Measurements from ENCODE around the gene ADAMTSL2. TPM values are rescaled to one million over a fixed set of nuclear protein-coding genes. Genes with fewer than 3 reads are reported as not detected.
A peak's percentile ranks its signal among the peaks of the same experiment; 100 is the strongest.

ADAMTSL2 gene
- total and polyA plus RNA-seq, 4 donors: 1.8 to 18.2 (median 7.7) TPM

DNA sequence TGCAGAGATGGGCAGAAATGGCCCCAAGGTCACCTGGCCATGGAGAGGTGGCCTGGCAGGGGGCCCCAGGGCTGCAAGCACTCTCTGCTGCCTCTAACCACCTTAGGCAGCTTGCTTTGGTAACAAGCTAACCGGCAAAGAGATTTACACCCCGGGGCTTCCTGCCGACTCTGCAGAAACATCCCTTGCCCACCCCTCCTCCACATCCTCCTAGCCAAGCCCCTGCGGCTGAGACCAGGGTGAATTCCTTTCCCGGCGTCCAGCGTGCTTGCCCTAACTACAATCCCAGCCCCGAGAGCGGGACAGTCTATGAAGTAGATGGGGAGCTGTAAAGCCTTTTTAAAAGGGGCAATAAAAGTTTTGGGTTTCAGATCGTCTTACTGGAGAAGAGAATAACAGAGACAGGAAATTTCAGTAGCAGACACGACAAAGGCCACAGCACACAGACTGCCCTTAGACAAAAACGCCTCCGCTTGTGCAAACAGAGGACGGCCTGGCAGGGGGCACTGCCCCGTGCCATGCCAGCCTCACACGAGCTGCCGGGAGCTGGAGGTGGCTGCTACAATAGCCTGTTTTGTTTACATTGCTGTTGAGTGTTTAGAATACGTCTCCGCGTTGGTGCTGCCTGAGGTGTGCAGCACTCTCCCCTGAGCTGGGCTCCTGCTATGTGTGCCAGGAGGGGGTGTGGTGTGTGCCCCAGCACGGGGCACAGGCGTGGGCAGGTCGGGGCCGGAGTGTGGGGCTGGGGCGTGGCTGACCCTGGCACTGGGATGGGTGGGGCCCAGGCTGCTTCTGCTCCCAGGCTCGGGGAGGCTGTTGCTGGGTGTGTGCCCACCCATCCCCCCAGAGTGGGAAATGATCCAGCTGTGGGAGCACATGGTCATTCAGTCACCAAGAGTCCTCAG lies 25.1 kb upstream of the ADAMTSL2 start:
- DNase-seq (ENCODE audit: low spot score): no peak
- Histone ChIP-seq H3K27ac (ENCODE audit: low read depth in 1 of 2, low read length in 2 of 2) (peak overlapping the region; percentile 87 to 89), H3K9me3 (ENCODE audit: control insufficient read depth in 4 of 4, low read length in 3 of 4) (no peaks in the 10 kb centered on the region), H3K9ac (ENCODE audit: low read depth in 1 of 2, low read length in 2 of 2) (peak overlapping the region in 1 of 2 donors; percentile 81), H3K36me3 (ENCODE audit: control insufficient read depth in 4 of 4, insufficient read depth in 3 of 4, low read depth in 1 of 4, low read length in 3 of 4) (no peaks in the 10 kb centered on the region), H3K4me1 (ENCODE audit: control insufficient read depth in 4 of 4, insufficient read depth in 4 of 4, low read length in 3 of 4) (peaks cover 14 to 36% (median 24%) of the 10 kb centered on the region in 4 donors), H3K27me3 (ENCODE audit: control insufficient read depth in 4 of 4, insufficient read depth in 4 of 4, low read length in 3 of 4) (no peaks in the 10 kb centered on the region), H3K4me3 (ENCODE audit: low read depth in 1 of 3, low read length in 3 of 3) (peak overlapping the region in 1 of 3 donors; percentile 9)
- 4% methylated on average over 26 of the region's 26 CpGs for WGBS
- TF ChIP-seq TAF1 (conservative IDR thresholded peaks at IDR 0.05): no peak
- no peak for TF ChIP-seq YY1 (IDR thresholded peaks at IDR 0.05)
- peak; percentile 80 to 88 for TF ChIP-seq RXRA (IDR thresholded peaks at IDR 0.05)
- peak; percentile 89 for TF ChIP-seq SP1 (IDR thresholded peaks at IDR 0.05)
- TF ChIP-seq HNF4A (conservative IDR thresholded peaks at IDR 0.05): peak; percentile 60 to 72
- TF ChIP-seq, protein P1, sequence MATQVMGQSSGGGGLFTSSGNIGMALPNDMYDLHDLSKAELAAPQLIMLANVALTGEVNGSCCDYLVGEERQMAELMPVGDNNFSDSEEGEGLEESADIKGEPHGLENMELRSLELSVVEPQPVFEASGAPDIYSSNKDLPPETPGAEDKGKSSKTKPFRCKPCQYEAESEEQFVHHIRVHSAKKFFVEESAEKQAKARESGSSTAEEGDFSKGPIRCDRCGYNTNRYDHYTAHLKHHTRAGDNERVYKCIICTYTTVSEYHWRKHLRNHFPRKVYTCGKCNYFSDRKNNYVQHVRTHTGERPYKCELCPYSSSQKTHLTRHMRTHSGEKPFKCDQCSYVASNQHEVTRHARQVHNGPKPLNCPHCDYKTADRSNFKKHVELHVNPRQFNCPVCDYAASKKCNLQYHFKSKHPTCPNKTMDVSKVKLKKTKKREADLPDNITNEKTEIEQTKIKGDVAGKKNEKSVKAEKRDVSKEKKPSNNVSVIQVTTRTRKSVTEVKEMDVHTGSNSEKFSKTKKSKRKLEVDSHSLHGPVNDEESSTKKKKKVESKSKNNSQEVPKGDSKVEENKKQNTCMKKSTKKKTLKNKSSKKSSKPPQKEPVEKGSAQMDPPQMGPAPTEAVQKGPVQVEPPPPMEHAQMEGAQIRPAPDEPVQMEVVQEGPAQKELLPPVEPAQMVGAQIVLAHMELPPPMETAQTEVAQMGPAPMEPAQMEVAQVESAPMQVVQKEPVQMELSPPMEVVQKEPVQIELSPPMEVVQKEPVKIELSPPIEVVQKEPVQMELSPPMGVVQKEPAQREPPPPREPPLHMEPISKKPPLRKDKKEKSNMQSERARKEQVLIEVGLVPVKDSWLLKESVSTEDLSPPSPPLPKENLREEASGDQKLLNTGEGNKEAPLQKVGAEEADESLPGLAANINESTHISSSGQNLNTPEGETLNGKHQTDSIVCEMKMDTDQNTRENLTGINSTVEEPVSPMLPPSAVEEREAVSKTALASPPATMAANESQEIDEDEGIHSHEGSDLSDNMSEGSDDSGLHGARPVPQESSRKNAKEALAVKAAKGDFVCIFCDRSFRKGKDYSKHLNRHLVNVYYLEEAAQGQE (IDR thresholded peaks at IDR 0.05): peak; percentile 80
- TF ChIP-seq, protein P2, sequence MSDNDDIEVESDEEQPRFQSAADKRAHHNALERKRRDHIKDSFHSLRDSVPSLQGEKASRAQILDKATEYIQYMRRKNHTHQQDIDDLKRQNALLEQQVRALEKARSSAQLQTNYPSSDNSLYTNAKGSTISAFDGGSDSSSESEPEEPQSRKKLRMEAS (IDR thresholded peaks at IDR 0.05): no peak
- TF ChIP-seq FOXA2 (IDR thresholded peaks at IDR 0.05): peak; percentile 84
- TF ChIP-seq FOXA1 (IDR thresholded peaks at IDR 0.05): peak; percentile 74
- TF ChIP-seq EGR1 (IDR thresholded peaks at IDR 0.05; ENCODE audit: low read depth in 2 of 2): peak; percentile 43 to 69

DNA sequence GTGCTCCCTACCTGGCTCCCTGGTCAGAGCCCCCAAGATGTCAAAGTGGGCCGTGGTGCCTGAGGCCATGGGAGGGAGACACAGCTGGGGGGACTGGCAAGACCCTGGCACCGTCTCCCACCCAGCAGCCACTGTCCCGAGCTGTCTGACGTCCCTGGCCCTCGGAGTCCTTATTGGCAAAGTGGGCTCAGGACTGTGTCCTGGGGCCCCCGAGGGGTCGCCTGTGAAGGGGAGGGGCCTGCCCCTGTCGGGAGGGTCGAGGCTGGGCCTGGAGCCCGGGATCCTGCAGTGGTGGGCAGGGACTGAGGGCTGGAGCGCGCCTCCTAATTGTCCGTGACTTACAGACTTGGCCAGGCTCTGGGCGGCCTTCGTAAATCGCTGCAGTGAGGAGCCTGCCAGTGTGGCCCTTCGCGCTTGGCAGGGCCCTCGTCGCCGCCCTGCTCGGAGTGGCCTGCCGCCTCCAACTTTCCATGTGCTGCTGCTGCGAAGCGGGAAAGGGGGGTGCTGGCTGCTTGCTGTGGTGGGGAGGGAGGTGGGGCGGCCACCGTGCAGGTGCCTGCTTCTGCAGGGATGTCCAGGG lies 23.5 kb upstream of the ADAMTSL2 start:
- H3K36me3 ChIP-seq (ENCODE audit: control insufficient read depth in 4 of 4, insufficient read depth in 3 of 4, low read depth in 1 of 4, low read length in 3 of 4): no peaks in the 10 kb centered on the region
- H3K9me3 ChIP-seq (ENCODE audit: control insufficient read depth in 4 of 4, low read length in 3 of 4): no peaks in the 10 kb centered on the region
- 96% methylated on average over 27 of the region's 27 CpGs for WGBS
- H3K9ac ChIP-seq (ENCODE audit: low read depth in 1 of 2, low read length in 2 of 2): no peak overlapping the region
- TF ChIP-seq JUND (IDR thresholded peaks at IDR 0.05) (no peak), HNF4G (IDR thresholded peaks at IDR 0.05) (no peak), RXRA (IDR thresholded peaks at IDR 0.05) (no peak), GABPA (IDR thresholded peaks at IDR 0.05 in 1 of 2, conservative IDR thresholded peaks at IDR 0.05 in 1 of 2) (no peak), SP1 (IDR thresholded peaks at IDR 0.05) (no peak), RAD21 (IDR thresholded peaks at IDR 0.05) (no peak), EGR1 (IDR thresholded peaks at IDR 0.05; ENCODE audit: low read depth in 2 of 2) (no peak), YY1 (IDR thresholded peaks at IDR 0.05) (no peak), FOXA1 (IDR thresholded peaks at IDR 0.05) (no peak), TAF1 (conservative IDR thresholded peaks at IDR 0.05) (no peak)
- TF ChIP-seq, protein P2 (IDR thresholded peaks at IDR 0.05): no peak
- TF ChIP-seq, protein P3, sequence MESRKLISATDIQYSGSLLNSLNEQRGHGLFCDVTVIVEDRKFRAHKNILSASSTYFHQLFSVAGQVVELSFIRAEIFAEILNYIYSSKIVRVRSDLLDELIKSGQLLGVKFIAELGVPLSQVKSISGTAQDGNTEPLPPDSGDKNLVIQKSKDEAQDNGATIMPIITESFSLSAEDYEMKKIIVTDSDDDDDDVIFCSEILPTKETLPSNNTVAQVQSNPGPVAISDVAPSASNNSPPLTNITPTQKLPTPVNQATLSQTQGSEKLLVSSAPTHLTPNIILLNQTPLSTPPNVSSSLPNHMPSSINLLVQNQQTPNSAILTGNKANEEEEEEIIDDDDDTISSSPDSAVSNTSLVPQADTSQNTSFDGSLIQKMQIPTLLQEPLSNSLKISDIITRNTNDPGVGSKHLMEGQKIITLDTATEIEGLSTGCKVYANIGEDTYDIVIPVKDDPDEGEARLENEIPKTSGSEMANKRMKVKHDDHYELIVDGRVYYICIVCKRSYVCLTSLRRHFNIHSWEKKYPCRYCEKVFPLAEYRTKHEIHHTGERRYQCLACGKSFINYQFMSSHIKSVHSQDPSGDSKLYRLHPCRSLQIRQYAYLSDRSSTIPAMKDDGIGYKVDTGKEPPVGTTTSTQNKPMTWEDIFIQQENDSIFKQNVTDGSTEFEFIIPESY (IDR thresholded peaks at IDR 0.05): no peak
- TF ChIP-seq, protein P4, sequence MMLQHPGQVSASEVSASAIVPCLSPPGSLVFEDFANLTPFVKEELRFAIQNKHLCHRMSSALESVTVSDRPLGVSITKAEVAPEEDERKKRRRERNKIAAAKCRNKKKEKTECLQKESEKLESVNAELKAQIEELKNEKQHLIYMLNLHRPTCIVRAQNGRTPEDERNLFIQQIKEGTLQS (IDR thresholded peaks at IDR 0.05): no peak
- no peaks in the 10 kb centered on the region for H3K27me3 ChIP-seq (ENCODE audit: control insufficient read depth in 4 of 4, insufficient read depth in 4 of 4, low read length in 3 of 4)
- no peak overlapping the region for H3K4me3 ChIP-seq (ENCODE audit: low read depth in 1 of 3, low read length in 3 of 3)
- H3K4me1 ChIP-seq (ENCODE audit: control insufficient read depth in 4 of 4, insufficient read depth in 4 of 4, low read length in 3 of 4): peaks cover 14 to 30% (median 21%) of the 10 kb centered on the region in 4 donors
- no peak overlapping the region for H3K27ac ChIP-seq (ENCODE audit: low read depth in 1 of 2, low read length in 2 of 2)
- DNase-seq (ENCODE audit: low spot score): no peak
